Smooth muscle cell (in vitro differentiated cells): Measurements from ENCODE around the gene PAMR1. TPM values are rescaled to one million over a fixed set of nuclear protein-coding genes. Genes with fewer than 3 reads are reported as not detected.

Source experiments
- DNase-seq: peaks from one replicate; lab custom pipeline; 2025; ENCODE audit not compliant: unreplicated experiment; lab: John Stamatoyannopoulos, UW
- H2AFZ ChIP-seq: fragments of 200-600 bp; sonication (generic); 2 replicates; pipeline ENCODE4 v1.6.0; 2016; ENCODE audit warnings: antibody characterized with exemption, low read depth, mild to moderate bottlenecking
- H3F3A ChIP-seq: fragments of 200-600 bp; sonication (generic); 2 replicates; pipeline ENCODE4 v1.6.0; 2017; ENCODE audit warnings: antibody characterized with exemption, low read depth
- H3K27ac ChIP-seq: fragments of 200-600 bp; sonication (generic); 2 replicates; pipeline ENCODE4 v1.5.1; 2016; ENCODE audit warnings: low read depth, mild to moderate bottlenecking
- H3K27me3 ChIP-seq: fragments of 200-600 bp; sonication (generic); 2 replicates; pipeline ENCODE4 v1.6.1; 2016; ENCODE audit warnings: low read depth, mild to moderate bottlenecking
- H3K36me3 ChIP-seq: fragments of 200-600 bp; sonication (generic); 2 replicates; pipeline ENCODE4 v1.5.1; 2016; ENCODE audit warnings: low read depth
- H3K4me1 ChIP-seq: fragments of 200-600 bp; sonication (generic); 2 replicates; pipeline ENCODE4 v1.5.1; 2016; ENCODE audit warnings: low read depth
- H3K4me2 ChIP-seq: fragments of 200-600 bp; sonication (generic); 2 replicates; pipeline ENCODE4 v1.6.0; 2016; ENCODE audit warnings: mild to moderate bottlenecking
- H3K4me3 ChIP-seq: fragments of 200-600 bp; sonication (generic); 2 replicates; pipeline ENCODE4 v1.5.1; 2016; ENCODE audit warnings: mild to moderate bottlenecking
- H3K79me2 ChIP-seq: fragments of 200-600 bp; sonication (generic); 2 replicates; pipeline ENCODE4 v1.6.0; 2016; ENCODE audit warnings: low read depth, mild to moderate bottlenecking
- H3K9ac ChIP-seq: fragments of 200-600 bp; sonication (generic); 2 replicates; pipeline ENCODE4 v1.6.0; 2016; ENCODE audit warnings: low read depth
- H3K9me3 ChIP-seq: fragments of 200-600 bp; sonication (generic); replicated peaks from 2 replicates; pipeline ENCODE4 v1.5.1; 2016; ENCODE audit warnings: low read depth
- H4K20me1 ChIP-seq: fragments of 200-600 bp; sonication (generic); 2 replicates; pipeline ENCODE4 v1.6.0; 2016; ENCODE audit warnings: low read depth
- whole genome bisulfite sequencing: methylation state at CpG from one replicate; pipeline ENCODE4 v1.1.7; 2016; ENCODE audit warnings: low lambda C conversion rate; 5-methylcytosine and 5-hydroxymethylcytosine counted together
- polyA plus RNA-seq: library from polyadenylated mRNA; unstranded; fragments of >200 nt; fragmentation: Nextera tagmentation; extraction: Ambion mirVana; gene quantifications from 2 replicates; pipeline ENCODE4 v1.2.1, GENCODE V29; 2016
- total RNA-seq: library from RNA; depleted of rRNA; stranded (reverse); fragments of >200 nt; gene quantifications from 2 replicates; pipeline ENCODE4 v1.2.3, GENCODE V29; 2014
- TF ChIP-seq, protein P1 (sequence below): fragments of 200-600 bp; sonication (generic); IDR thresholded peaks from 2 replicates; pipeline ENCODE4 v1.5.1; 2017; ENCODE audit warnings: borderline replicate concordance, mild to moderate bottlenecking, antibody characterized with exemption; ENCODE audit not compliant: insufficient read depth, poor library complexity, severe bottlenecking

The PAMR1 gene
- total and polyA plus RNA-seq, 2 experiments from 2014 or later, result 87.7 to 128 TPM

DNA sequence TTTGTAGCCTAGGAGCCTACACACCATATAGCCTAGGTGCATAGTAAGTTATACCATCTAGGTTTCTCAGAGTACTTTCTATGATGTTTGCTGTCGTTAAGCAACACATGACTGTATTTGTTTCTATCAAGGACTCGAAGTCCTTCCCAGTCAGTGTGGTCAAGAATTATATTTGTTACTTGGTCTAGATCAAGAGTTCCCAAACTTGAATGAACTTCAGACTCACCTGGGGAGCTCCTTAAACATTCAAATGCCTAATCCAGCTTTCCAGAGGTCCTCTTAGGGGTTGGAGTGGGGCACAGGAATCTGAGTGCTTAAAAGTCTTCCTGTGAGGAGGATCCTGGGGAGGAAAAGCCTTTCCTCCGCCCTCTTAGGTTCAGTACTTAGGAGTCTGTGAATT is 41.5 kb upstream of the PAMR1 start:
- no peak overlapping the region for H3K27ac ChIP-seq
- DNase-seq, result no peak
- no peaks in the 10 kb centered on the region for H3K9me3 ChIP-seq
- H3K4me1 ChIP-seq, result no peaks in the 10 kb centered on the region
- no peaks in the 10 kb centered on the region for H3K27me3 ChIP-seq
- WGBS, result 90% methylated on average over 3 of the region's 3 CpGs
- H3F3A ChIP-seq, result no peaks in the 10 kb centered on the region
- H3K36me3 ChIP-seq, result no peaks in the 10 kb centered on the region
- no peak overlapping the region for H3K4me3 ChIP-seq
- H3K9ac ChIP-seq, result no peak overlapping the region
- H2AFZ ChIP-seq, result no peak overlapping the region
- H4K20me1 ChIP-seq, result no peaks in the 10 kb centered on the region
- TF ChIP-seq, protein P1, sequence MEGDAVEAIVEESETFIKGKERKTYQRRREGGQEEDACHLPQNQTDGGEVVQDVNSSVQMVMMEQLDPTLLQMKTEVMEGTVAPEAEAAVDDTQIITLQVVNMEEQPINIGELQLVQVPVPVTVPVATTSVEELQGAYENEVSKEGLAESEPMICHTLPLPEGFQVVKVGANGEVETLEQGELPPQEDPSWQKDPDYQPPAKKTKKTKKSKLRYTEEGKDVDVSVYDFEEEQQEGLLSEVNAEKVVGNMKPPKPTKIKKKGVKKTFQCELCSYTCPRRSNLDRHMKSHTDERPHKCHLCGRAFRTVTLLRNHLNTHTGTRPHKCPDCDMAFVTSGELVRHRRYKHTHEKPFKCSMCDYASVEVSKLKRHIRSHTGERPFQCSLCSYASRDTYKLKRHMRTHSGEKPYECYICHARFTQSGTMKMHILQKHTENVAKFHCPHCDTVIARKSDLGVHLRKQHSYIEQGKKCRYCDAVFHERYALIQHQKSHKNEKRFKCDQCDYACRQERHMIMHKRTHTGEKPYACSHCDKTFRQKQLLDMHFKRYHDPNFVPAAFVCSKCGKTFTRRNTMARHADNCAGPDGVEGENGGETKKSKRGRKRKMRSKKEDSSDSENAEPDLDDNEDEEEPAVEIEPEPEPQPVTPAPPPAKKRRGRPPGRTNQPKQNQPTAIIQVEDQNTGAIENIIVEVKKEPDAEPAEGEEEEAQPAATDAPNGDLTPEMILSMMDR, result no peak
- no peak overlapping the region for H3K4me2 ChIP-seq
- H3K79me2 ChIP-seq, result no peaks in the 10 kb centered on the region

DNA sequence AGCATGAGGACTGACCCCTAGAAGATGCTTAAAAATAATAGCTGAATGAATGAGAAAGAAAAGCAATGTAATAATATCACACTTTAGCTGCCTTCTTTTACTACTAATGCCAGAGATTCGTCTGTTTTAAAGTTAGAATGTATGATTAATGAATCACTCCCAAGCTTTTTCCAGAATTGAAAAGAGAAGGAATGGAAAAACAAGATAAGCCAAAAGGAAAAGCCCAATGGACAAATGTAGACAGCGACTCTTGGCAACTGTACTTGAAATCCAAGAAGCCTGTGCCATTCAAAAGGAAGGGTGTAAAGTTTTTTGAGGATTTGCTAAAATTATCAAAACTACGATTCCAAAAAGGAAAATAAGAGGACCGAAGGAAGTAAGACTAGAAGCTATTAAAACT is 40.8 kb upstream of the PAMR1 start:
- no peaks in the 10 kb centered on the region for H3K27me3 ChIP-seq
- no peaks in the 10 kb centered on the region for H3K36me3 ChIP-seq
- no peak for DNase-seq
- H3K4me3 ChIP-seq, result no peak overlapping the region
- H2AFZ ChIP-seq, result no peak overlapping the region
- no peak overlapping the region for H3K4me2 ChIP-seq
- no peaks in the 10 kb centered on the region for H3K79me2 ChIP-seq
- no peaks in the 10 kb centered on the region for H3F3A ChIP-seq
- no peak overlapping the region for H3K27ac ChIP-seq
- no peaks in the 10 kb centered on the region for H3K9me3 ChIP-seq
- no peaks in the 10 kb centered on the region for H4K20me1 ChIP-seq
- H3K4me1 ChIP-seq, result no peaks in the 10 kb centered on the region
- H3K9ac ChIP-seq, result no peak overlapping the region
- WGBS, result 72% methylated on average over 4 of the region's 4 CpGs
- TF ChIP-seq, protein P1, result no peak

DNA sequence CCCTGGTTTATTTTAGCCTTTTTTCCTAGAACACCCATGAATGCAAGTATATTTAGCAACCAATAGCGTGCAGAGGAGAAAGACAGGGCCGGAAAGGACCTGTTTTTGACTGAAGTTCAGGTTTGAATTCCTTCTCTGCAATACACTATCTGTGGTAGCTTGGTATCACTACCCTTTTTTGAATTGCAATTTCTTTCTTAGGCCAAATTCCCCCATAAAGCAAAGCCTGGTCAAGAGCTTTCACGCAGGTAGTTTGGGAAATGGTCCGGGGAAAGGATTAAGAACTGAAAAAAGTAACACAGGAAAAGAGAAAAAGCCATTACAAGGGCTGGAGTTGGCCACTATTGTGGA is 38.8 kb upstream of the PAMR1 start:
- Histone ChIP-seq H3K79me2 (no peaks in the 10 kb centered on the region), H3K4me2 (no peak overlapping the region), H3K36me3 (no peaks in the 10 kb centered on the region), H3F3A (no peaks in the 10 kb centered on the region), H3K9ac (no peak overlapping the region), H3K4me3 (no peak overlapping the region), H4K20me1 (no peaks in the 10 kb centered on the region), H3K9me3 (no peaks in the 10 kb centered on the region), H3K27ac (no peak overlapping the region), H3K4me1 (no peaks in the 10 kb centered on the region), H2AFZ (no peak overlapping the region), H3K27me3 (no peaks in the 10 kb centered on the region)
- WGBS, result 69% methylated on average over 4 of the region's 4 CpGs
- TF ChIP-seq, protein P1, result no peak
- DNase-seq, result no peak

DNA sequence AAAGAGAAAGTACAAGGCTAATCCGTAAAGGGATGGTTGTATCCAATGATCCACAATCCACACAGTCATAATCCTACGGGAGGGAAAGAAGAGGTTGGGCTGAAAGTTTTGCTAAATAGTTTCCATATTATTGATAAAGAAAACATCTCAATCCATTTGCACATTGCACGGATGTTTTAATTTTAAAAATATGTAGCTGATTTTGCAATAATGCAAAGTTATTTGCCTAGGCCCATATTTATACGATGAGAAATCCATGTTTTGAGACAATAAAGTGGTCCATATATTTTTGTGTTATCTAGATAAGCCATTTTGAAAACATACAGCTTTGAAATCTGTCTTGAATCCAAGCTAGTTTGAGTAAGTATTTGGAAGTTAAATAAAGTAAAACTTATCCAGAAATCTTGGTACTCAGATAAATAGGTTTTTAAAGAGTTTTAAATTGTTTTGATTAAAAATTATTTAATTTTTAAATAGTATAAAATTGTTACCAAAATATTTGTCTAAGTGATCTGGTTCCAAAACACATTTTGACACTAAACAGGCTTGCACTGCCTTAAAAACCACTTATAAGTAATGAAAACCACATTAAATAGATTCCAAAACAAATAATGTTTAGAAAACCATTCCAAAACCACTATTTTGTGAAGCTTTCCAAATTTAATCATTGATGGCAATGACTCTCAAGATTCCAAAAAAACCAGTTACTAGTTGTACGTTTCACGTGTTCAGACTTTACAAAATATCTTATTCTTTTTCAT is 38.2 kb upstream of the PAMR1 start:
- Histone ChIP-seq H4K20me1 (no peaks in the 10 kb centered on the region), H3K9ac (no peak overlapping the region), H3K27ac (no peak overlapping the region), H3K9me3 (no peaks in the 10 kb centered on the region), H3F3A (no peaks in the 10 kb centered on the region), H3K79me2 (no peaks in the 10 kb centered on the region), H3K27me3 (no peaks in the 10 kb centered on the region), H3K36me3 (no peaks in the 10 kb centered on the region), H3K4me2 (no peak overlapping the region), H3K4me1 (no peaks in the 10 kb centered on the region), H3K4me3 (no peak overlapping the region), H2AFZ (no peak overlapping the region)
- DNase-seq, result no peak
- 65% methylated on average over 6 of the region's 6 CpGs for WGBS
- TF ChIP-seq, protein P1, result no peak
